ENCODE data around the gene POU3F1.

The POU3F1 gene

GRCh38 chr1:38046333-38046883, at the start of gene POU3F1:
Gene POU3F1, minus strand, starts transcription at chr1:38046793. Its CDS starts 50 bp downstream, at chr1:38046743.
- no peak for DNase-seq (ENCODE audit: low read depth)

- DNase-seq (ENCODE audit: low read depth) = no peak
These were observed 48.9 kb upstream of the POU3F1 start for GRCh38 chr1:38095454-38095931.

GRCh38 chr1:38094711-38095290, 48.2 kb upstream of the POU3F1 start:
- no peak for DNase-seq (ENCODE audit: low read depth)

- DNase-seq (ENCODE audit: low read depth) = no peak
These were observed 47.3 kb upstream of the POU3F1 start for GRCh38 chr1:38093569-38094520.

- DNase-seq (ENCODE audit: low read depth) = no peak
These were observed 45.7 kb upstream of the POU3F1 start for GRCh38 chr1:38092256-38092655.

GRCh38 chr1:38090796-38091195, 44.2 kb upstream of the POU3F1 start:
- DNase-seq (ENCODE audit: low read depth) = no peak

GRCh38 chr1:38089712-38090360, 43.2 kb upstream of the POU3F1 start:
- no peak for DNase-seq (ENCODE audit: low read depth)

- no peak for DNase-seq (ENCODE audit: low read depth)
These were observed 42.2 kb upstream of the POU3F1 start for GRCh38 chr1:38088791-38089190.

- DNase-seq (ENCODE audit: low read depth) = no peak
These were observed 41.8 kb upstream of the POU3F1 start for GRCh38 chr1:38088366-38088765.

- no peak for DNase-seq (ENCODE audit: low read depth)
These were observed 41.1 kb upstream of the POU3F1 start for GRCh38 chr1:38087676-38088075.

GRCh38 chr1:38085666-38086330, 39.2 kb upstream of the POU3F1 start:
- no peak for DNase-seq (ENCODE audit: low read depth)

GRCh38 chr1:38084700-38085099, 38.1 kb upstream of the POU3F1 start:
- no peak for DNase-seq (ENCODE audit: low read depth)

- no peak for DNase-seq (ENCODE audit: low read depth)
These were observed 37.5 kb upstream of the POU3F1 start for GRCh38 chr1:38084113-38084512.

GRCh38 chr1:38083541-38083940, 36.9 kb upstream of the POU3F1 start:
- DNase-seq (ENCODE audit: low read depth) = no peak

- DNase-seq (ENCODE audit: low read depth) = no peak
These were observed 36.2 kb upstream of the POU3F1 start for GRCh38 chr1:38082769-38083263.

- DNase-seq (ENCODE audit: low read depth) = no peak
These were observed 32.4 kb upstream of the POU3F1 start for GRCh38 chr1:38079019-38079418.

GRCh38 chr1:38077523-38078147, 31.0 kb upstream of the POU3F1 start:
- DNase-seq (ENCODE audit: low read depth) = no peak

- no peak for DNase-seq (ENCODE audit: low read depth)
These were observed 29.9 kb upstream of the POU3F1 start for GRCh38 chr1:38076455-38076854.

GRCh38 chr1:38076038-38076437, 29.4 kb upstream of the POU3F1 start:
- DNase-seq (ENCODE audit: low read depth) = no peak

GRCh38 chr1:38075191-38075590, 28.6 kb upstream of the POU3F1 start:
- no peak for DNase-seq (ENCODE audit: low read depth)

- no peak for DNase-seq (ENCODE audit: low read depth)
These were observed 27.7 kb upstream of the POU3F1 start for GRCh38 chr1:38074302-38074677.

Measured in stimulated activated CD4-positive, alpha-beta T cell treated with anti-CD3 and anti-CD28 coated beads, Interleukin-2, amount 100 ng/mL, for 4 hours (primary cell).